Testis (tissue), 3 donors: ENCODE results near the gene GALNT18. TPM values are rescaled to one million over a fixed set of nuclear protein-coding genes. Genes with fewer than 3 reads are reported as not detected.

Experiments
- DNase-seq: peaks from one replicate; pipeline ENCODE4 v3.0.0-alpha.2; 2019
- H3K27ac ChIP-seq, 2 donors: fragments of 200-600 bp; sonication (generic); one replicate each; pipeline ENCODE4 v1.5.1; 2019
- H3K27me3 ChIP-seq: fragments of 200-600 bp; sonication (generic); one replicate; pipeline ENCODE4 v1.5.1; 2019
- H3K36me3 ChIP-seq: fragments of 200-600 bp; sonication (generic); one replicate; pipeline ENCODE4 v1.5.1; 2017; ENCODE audit warnings: low read depth; ENCODE audit errors: missing control alignments
- H3K4me1 ChIP-seq: fragments of 200-600 bp; sonication (generic); one replicate; pipeline ENCODE4 v1.5.1; 2019
- H3K4me3 ChIP-seq, 2 donors: fragments of 200-600 bp; sonication (generic); one replicate each; pipeline ENCODE4 v1.5.1; 2017 to 2019
- H3K9me3 ChIP-seq: fragments of 200-600 bp; sonication (generic); one replicate; pipeline ENCODE4 v1.5.1; 2017
- CTCF ChIP-seq, 3 experiments: fragments of 450-650 bp in 2 of 3; fragments of 200-600 bp in 1 of 3; sonication (generic) in 1 of 3; IDR thresholded peaks; one replicate each; pipeline ENCODE4 v1.5.1; 2016 to 2019; ENCODE audit warnings: antibody characterized with exemption in 3 of 3, mild to moderate bottlenecking in 2 of 3, moderate library complexity in 1 of 3
- POLR2A ChIP-seq: fragments of 450-650 bp; IDR thresholded peaks from one replicate; pipeline ENCODE4 v1.6.1; 2017; ENCODE audit warnings: antibody characterized with exemption, mild to moderate bottlenecking, moderate library complexity
- WGBS, 2 donors: methylation state at CpG; one replicate each; pipeline ENCODE4 v1.1.5; 2018; 5-methylcytosine and 5-hydroxymethylcytosine counted together
- intact Hi-C: fragments of 100-400 bp; cut with DNase I; formaldehyde crosslinking; loops from one replicate; pipeline ENCODE4 v1.15.1; 2023; ENCODE audit warnings: low total_unique reads
- polyA plus RNA-seq: library from polyadenylated mRNA; stranded (reverse); fragments of 350-450 nt; fragmentation: Illumina TruSeq; extraction: RNeasy Lipid Tissue Mini Kit (QIAGEN cat#74804); gene quantifications from one replicate; pipeline ENCODE4 v1.2.3, GENCODE V29; 2014; ENCODE audit warnings: low read depth, low replicate concordance; ENCODE audit not compliant: insufficient read depth
- total RNA-seq, 2 donors: library from RNA; depleted of rRNA; stranded (reverse); fragments of >200 nt; gene quantifications; one replicate each; pipeline ENCODE4 v1.2.3, GENCODE V29; 2016

The GALNT18 gene
- total and polyA plus RNA-seq, 3 donors from 2014 or later = 39.2 to 106 (median 73.9) TPM

GRCh38 chr11:11565636-11566035 is 56.2 kb downstream of the GALNT18 start:
- no peak for TF ChIP-seq POLR2A
- TF ChIP-seq CTCF (IDR thresholded peaks at IDR 0.05) = no peak
- no peaks in the 10 kb centered on the region for H3K27me3 ChIP-seq
- no peak for DNase-seq
- H3K4me3 ChIP-seq = no peak overlapping the region
- intact Hi-C loops = no loop called here
- no peak overlapping the region for H3K27ac ChIP-seq
- no peaks in the 10 kb centered on the region for H3K36me3 ChIP-seq
- H3K9me3 ChIP-seq = no peaks in the 10 kb centered on the region
- 88 to 89% methylated on average over 2 of the region's 2 CpGs for WGBS, 2 donors
- peaks cover 9% of the 10 kb centered on the region for H3K4me1 ChIP-seq

- H3K27ac ChIP-seq = no peak overlapping the region
- intact Hi-C loops = no loop called here
Measured at GRCh38 chr11:11563200-11563975, 58.4 kb downstream of the GALNT18 start.

GRCh38 chr11:11561991-11562390 is 59.8 kb downstream of the GALNT18 start:
- WGBS, 2 donors = 80 to 87% methylated on average over 5 of the region's 5 CpGs
- no peaks in the 10 kb centered on the region for H3K9me3 ChIP-seq

More at GRCh38 chr11:11563200-11563975, 58.4 kb downstream of the GALNT18 start:
- WGBS, 2 donors = 62 to 69% methylated on average over 6 of the region's 6 CpGs
- no peak for TF ChIP-seq CTCF (IDR thresholded peaks at IDR 0.05)
- TF ChIP-seq POLR2A = no peak
- no peak overlapping the region for H3K4me3 ChIP-seq
- H3K4me1 ChIP-seq = peaks cover 3% of the 10 kb centered on the region
- DNase-seq = no peak
- no peaks in the 10 kb centered on the region for H3K9me3 ChIP-seq
- no peaks in the 10 kb centered on the region for H3K27me3 ChIP-seq
- no peaks in the 10 kb centered on the region for H3K36me3 ChIP-seq

GRCh38 chr11:11558826-11559225 is 63.0 kb downstream of the GALNT18 start:
- H3K4me3 ChIP-seq = no peak overlapping the region
- H3K27me3 ChIP-seq = no peaks in the 10 kb centered on the region
- WGBS, 2 donors = 75 to 81% methylated on average over 2 of the region's 2 CpGs
- TF ChIP-seq POLR2A (no peak), CTCF (IDR thresholded peaks at IDR 0.05) (no peak)
- no peaks in the 10 kb centered on the region for H3K36me3 ChIP-seq
- no peaks in the 10 kb centered on the region for H3K9me3 ChIP-seq
- intact Hi-C loops = no loop called here
- H3K27ac ChIP-seq = no peak overlapping the region
- DNase-seq = no peak
- peaks cover 3% of the 10 kb centered on the region for H3K4me1 ChIP-seq

More at GRCh38 chr11:11561991-11562390, 59.8 kb downstream of the GALNT18 start:
- Histone ChIP-seq H3K36me3 (no peaks in the 10 kb centered on the region), H3K4me1 (peaks cover 3% of the 10 kb centered on the region), H3K27me3 (no peaks in the 10 kb centered on the region), H3K4me3 (no peak overlapping the region), H3K27ac (no peak overlapping the region)
- TF ChIP-seq CTCF (IDR thresholded peaks at IDR 0.05) (no peak), POLR2A (no peak)
- DNase-seq = no peak
- intact Hi-C loops = no loop called here

- Histone ChIP-seq H3K4me3 (no peak overlapping the region), H3K9me3 (no peaks in the 10 kb centered on the region), H3K36me3 (no peaks in the 10 kb centered on the region), H3K27me3 (no peaks in the 10 kb centered on the region), H3K27ac (no peak overlapping the region), H3K4me1 (peaks cover under 1% of the 10 kb centered on the region)
- TF ChIP-seq POLR2A = no peak
- TF ChIP-seq CTCF (IDR thresholded peaks at IDR 0.05) = no peak
- DNase-seq = no peak
- WGBS, 2 donors = 86 to 94% methylated on average over 2 to 3 of the region's 3 CpGs
- intact Hi-C loops = no loop called here
Measured at GRCh38 chr11:11558396-11558795, 63.4 kb downstream of the GALNT18 start.
